Mesendoderm (in vitro differentiated cells): Measurements from ENCODE around the gene HUNK.
"Not testable (repeated sequence)": the region's sequence is repeated elsewhere in the genome, so short reads cannot be mapped to it uniquely, and the experiment has no call there.

ENCODE experiments used
- DNase-seq: peaks from one replicate; pipeline ENCODE4 v3.0.0; 2013
- H2AK5ac ChIP-seq: 2 replicates; pipeline ENCODE4 v1.6.1; 2013; ENCODE audit warnings: low read length, inconsistent platforms
- H2BK120ac ChIP-seq: 2 replicates; pipeline ENCODE4 v1.6.1; 2013; ENCODE audit warnings: low read depth, mild to moderate bottlenecking, low read length, moderate library complexity, mixed read lengths
- H2BK15ac ChIP-seq: replicated peaks from 2 replicates; pipeline ENCODE4 v1.6.1; 2013; ENCODE audit warnings: low read depth, mild to moderate bottlenecking, moderate library complexity
- H2BK5ac ChIP-seq: 2 replicates; pipeline ENCODE4 v1.6.1; 2013; ENCODE audit warnings: low read length, inconsistent platforms
- H3K18ac ChIP-seq: 2 replicates; pipeline ENCODE4 v1.6.1; 2013; ENCODE audit warnings: mild to moderate bottlenecking, low read length, mixed read lengths
- H3K23ac ChIP-seq: one replicate; pipeline ENCODE4 v1.6.1; 2013; ENCODE audit warnings: low read length
- H3K27ac ChIP-seq: 2 replicates; pipeline ENCODE4 v1.5.1; 2013; ENCODE audit warnings: low read depth, mild to moderate bottlenecking, inconsistent platforms, low read length, moderate library complexity
- H3K27me3 ChIP-seq: 2 replicates; pipeline ENCODE4 v1.6.1; 2013; ENCODE audit warnings: low read length, control low read depth, mild to moderate bottlenecking, inconsistent platforms; ENCODE audit not compliant: insufficient read depth, poor library complexity
- H3K36me3 ChIP-seq: 2 replicates; pipeline ENCODE4 v1.6.1; 2013; ENCODE audit warnings: low read length, inconsistent platforms; ENCODE audit not compliant: control insufficient read depth, insufficient read depth
- H3K4ac ChIP-seq: one replicate; pipeline ENCODE4 v1.6.1; 2013; ENCODE audit warnings: low read depth, mild to moderate bottlenecking, low read length, moderate library complexity
- H3K4me1 ChIP-seq: 2 replicates; pipeline ENCODE4 v1.6.1; 2013; ENCODE audit warnings: low read depth, low read length, inconsistent platforms; ENCODE audit not compliant: control insufficient read depth
- H3K4me2 ChIP-seq: 2 replicates; pipeline ENCODE4 v1.6.1; 2013; ENCODE audit warnings: low read length
- H3K4me3 ChIP-seq: 2 replicates; pipeline ENCODE4 v1.5.1; 2013; ENCODE audit warnings: mild to moderate bottlenecking, low read length
- H3K56ac ChIP-seq: one replicate; pipeline ENCODE4 v1.6.1; 2013; ENCODE audit warnings: low read length
- H3K79me1 ChIP-seq: 2 replicates; pipeline ENCODE4 v1.6.1; 2013; ENCODE audit warnings: low read length, inconsistent platforms
- H3K79me2 ChIP-seq: 2 replicates; pipeline ENCODE4 v1.6.1; 2013; ENCODE audit warnings: mild to moderate bottlenecking, low read length; ENCODE audit not compliant: control insufficient read depth, insufficient read depth
- H3K9ac ChIP-seq: 2 replicates; pipeline ENCODE4 v1.6.1; 2013; ENCODE audit warnings: low read length, inconsistent platforms
- H4K5ac ChIP-seq: one replicate; pipeline ENCODE4 v1.6.1; 2013; ENCODE audit warnings: low read length
- H4K8ac ChIP-seq: one replicate; pipeline ENCODE4 v1.6.1; 2013; ENCODE audit warnings: low read depth, mild to moderate bottlenecking, control low read depth, low read length, moderate library complexity
- WGBS: extraction: QIAGEN DNeasy Blood & Tissue Kit; methylation state at CpG from one replicate; pipeline ENCODE4 v1.1.7; 2013; ENCODE audit warnings: low lambda C conversion rate, missing lambda C conversion rate; ENCODE audit not compliant: insufficient coverage; ENCODE audit errors: extremely low coverage; 5-methylcytosine and 5-hydroxymethylcytosine counted together

HUNK gene

DNA sequence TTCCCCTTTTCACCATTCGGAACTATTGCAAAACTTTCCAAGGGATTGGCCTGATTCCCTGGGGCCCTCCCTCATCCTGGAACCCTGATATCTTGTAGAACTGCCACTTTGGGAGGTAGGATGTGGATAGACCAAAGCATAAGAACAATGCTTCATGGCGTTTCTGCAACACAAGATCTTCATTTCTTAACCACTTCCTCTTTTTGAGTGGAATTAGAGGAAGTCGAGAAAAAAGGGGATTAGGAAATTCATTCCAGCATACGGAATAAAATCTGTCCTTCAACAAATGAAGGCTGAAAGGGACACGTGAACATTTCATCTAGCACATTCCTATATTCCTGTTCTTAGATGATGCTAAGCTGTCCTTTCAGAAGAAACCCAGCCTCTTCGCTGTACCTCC, 149.3 kb downstream of the HUNK start:
- no peak for DNase-seq
- H3K27ac ChIP-seq = no peak overlapping the region
- no CpG with 5 or more reads among the region's 6 CpGs for WGBS

DNA sequence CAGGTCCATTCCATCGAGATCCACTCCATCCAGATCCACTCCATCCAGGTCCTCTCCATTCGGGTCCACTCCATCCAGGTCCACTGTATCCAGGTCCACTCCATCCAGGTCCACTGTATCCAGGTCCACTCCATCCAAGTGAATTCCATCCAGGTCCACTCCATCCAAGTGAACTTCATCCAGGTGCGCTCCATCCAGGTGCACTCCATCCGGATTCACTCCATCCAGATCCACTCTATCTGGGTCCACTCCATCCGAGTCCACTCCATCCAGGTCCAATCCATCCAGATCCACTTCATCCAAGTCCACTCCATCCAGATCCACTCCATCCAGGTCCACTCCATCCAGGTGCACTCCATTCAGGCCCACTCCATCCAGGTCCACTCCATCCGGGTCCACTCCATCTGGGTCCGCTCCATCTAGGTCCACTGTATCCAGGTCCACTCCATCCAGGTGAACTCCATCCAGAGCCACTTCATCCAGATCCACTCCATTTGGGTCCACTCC, 157.4 kb downstream of the HUNK start:
- Histone ChIP-seq H2BK5ac (no peak overlapping the region), H4K5ac (no peak overlapping the region), H3K36me3 (no peaks in the 10 kb centered on the region), H3K27ac (no peak overlapping the region), H3K23ac (no peak overlapping the region), H4K8ac (no peak overlapping the region), H3K18ac (no peak overlapping the region), H3K4me2 (no peak overlapping the region), H3K27me3 (no peaks in the 10 kb centered on the region), H2BK120ac (no peak overlapping the region), H3K4me3 (no peak overlapping the region), H2AK5ac (no peak overlapping the region), H3K79me1 (no peaks in the 10 kb centered on the region), H3K79me2 (no peaks in the 10 kb centered on the region), H2BK15ac (no peak overlapping the region), H3K9ac (no peak overlapping the region), H3K56ac (no peak overlapping the region), H3K4me1 (no peaks in the 10 kb centered on the region), H3K4ac (no peak overlapping the region)
- DNase-seq = no peak
- no CpG with 5 or more reads among the region's 7 CpGs for WGBS

More for the DNA sequence above, 149.3 kb downstream of the HUNK start:
- no peak overlapping the region for H4K5ac ChIP-seq
- H2BK120ac ChIP-seq = no peak overlapping the region
- H4K8ac ChIP-seq = no peak overlapping the region
- no peak overlapping the region for H3K4ac ChIP-seq
- H3K9ac ChIP-seq = no peak overlapping the region
- no peaks in the 10 kb centered on the region for H3K27me3 ChIP-seq
- H3K79me2 ChIP-seq = no peaks in the 10 kb centered on the region
- H2BK5ac ChIP-seq = no peak overlapping the region
- no peaks in the 10 kb centered on the region for H3K79me1 ChIP-seq
- no peak overlapping the region for H2AK5ac ChIP-seq
- no peak overlapping the region for H3K18ac ChIP-seq
- H3K56ac ChIP-seq = no peak overlapping the region
- no peak overlapping the region for H2BK15ac ChIP-seq
- no peaks in the 10 kb centered on the region for H3K4me1 ChIP-seq
- no peaks in the 10 kb centered on the region for H3K36me3 ChIP-seq
- no peak overlapping the region for H3K23ac ChIP-seq
- no peak overlapping the region for H3K4me3 ChIP-seq
- no peak overlapping the region for H3K4me2 ChIP-seq

- WGBS = no CpG with 5 or more reads among the region's 5 CpGs
- H2BK5ac ChIP-seq = no peak overlapping the region
- H4K8ac ChIP-seq = no peak overlapping the region
- H4K5ac ChIP-seq = no peak overlapping the region
- no peak overlapping the region for H2AK5ac ChIP-seq
- H3K4me3 ChIP-seq = no peak overlapping the region
- no peaks in the 10 kb centered on the region for H3K27me3 ChIP-seq
- no peaks in the 10 kb centered on the region for H3K36me3 ChIP-seq
- H3K4me2 ChIP-seq = no peak overlapping the region
- no peak overlapping the region for H2BK15ac ChIP-seq
- no peaks in the 10 kb centered on the region for H3K79me2 ChIP-seq
- no peak overlapping the region for H3K18ac ChIP-seq
- no peak for DNase-seq
- H3K27ac ChIP-seq = no peak overlapping the region
- H2BK120ac ChIP-seq = no peak overlapping the region
- no peak overlapping the region for H3K9ac ChIP-seq
- H3K4ac ChIP-seq = no peak overlapping the region
- H3K79me1 ChIP-seq = no peaks in the 10 kb centered on the region
- H3K56ac ChIP-seq = no peak overlapping the region
- H3K23ac ChIP-seq = no peak overlapping the region
- no peaks in the 10 kb centered on the region for H3K4me1 ChIP-seq
These were observed 162.0 kb downstream of the HUNK start for GRCh38 chr21:32034850-32035249.

DNA sequence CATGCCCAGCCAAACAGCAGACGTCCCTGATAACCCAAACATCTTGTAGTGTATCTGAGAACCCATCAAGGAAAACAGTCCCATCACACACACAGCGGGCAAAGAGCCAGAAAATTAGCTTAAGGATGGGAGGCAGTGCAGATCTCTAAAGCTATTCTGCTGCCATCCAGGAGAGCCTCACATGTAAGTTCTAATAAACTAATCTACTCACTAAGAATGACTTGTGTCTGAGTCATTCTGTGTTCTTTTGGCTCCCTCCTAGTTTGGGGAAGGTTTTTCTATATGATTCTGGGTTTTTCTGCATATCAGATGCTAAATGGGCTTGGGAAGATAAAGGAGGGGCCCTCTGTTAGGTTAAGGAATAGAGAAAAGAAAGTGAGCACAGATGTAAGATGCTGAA, 162.8 kb downstream of the HUNK start:
- Histone ChIP-seq H3K4me3 (no peak overlapping the region), H3K27ac (no peak overlapping the region), H3K56ac (no peak overlapping the region), H3K79me2 (no peaks in the 10 kb centered on the region), H3K18ac (no peak overlapping the region), H3K36me3 (no peaks in the 10 kb centered on the region), H3K23ac (no peak overlapping the region), H3K79me1 (no peaks in the 10 kb centered on the region), H2BK120ac (no peak overlapping the region), H2BK15ac (no peak overlapping the region), H3K4me1 (no peaks in the 10 kb centered on the region), H2BK5ac (no peak overlapping the region), H2AK5ac (no peak overlapping the region), H3K27me3 (no peaks in the 10 kb centered on the region), H3K9ac (no peak overlapping the region), H3K4me2 (no peak overlapping the region), H4K5ac (no peak overlapping the region), H3K4ac (no peak overlapping the region), H4K8ac (no peak overlapping the region)
- no CpG with 5 or more reads among the region's 2 CpGs for WGBS
- no peak for DNase-seq

GRCh38 chr21:32036756-32037155, 163.9 kb downstream of the HUNK start:
- Histone ChIP-seq H3K9ac (no peak overlapping the region), H4K8ac (no peak overlapping the region), H3K4ac (no peak overlapping the region), H3K79me2 (no peaks in the 10 kb centered on the region), H3K36me3 (no peaks in the 10 kb centered on the region), H3K23ac (no peak overlapping the region), H3K18ac (no peak overlapping the region), H2BK120ac (no peak overlapping the region), H3K27ac (no peak overlapping the region), H2BK5ac (no peak overlapping the region), H4K5ac (no peak overlapping the region), H3K56ac (no peak overlapping the region), H2BK15ac (no peak overlapping the region), H3K4me2 (no peak overlapping the region), H3K79me1 (no peaks in the 10 kb centered on the region), H3K4me3 (no peak overlapping the region), H3K27me3 (no peaks in the 10 kb centered on the region), H3K4me1 (no peaks in the 10 kb centered on the region), H2AK5ac (no peak overlapping the region)
- DNase-seq = no peak
- WGBS = no CpG with 5 or more reads among the region's 2 CpGs

GRCh38 chr21:32038751-32039150, 165.9 kb downstream of the HUNK start:
- H3K23ac ChIP-seq, H2BK120ac ChIP-seq, H2AK5ac ChIP-seq, H3K4me1 ChIP-seq, H3K36me3 ChIP-seq, H3K56ac ChIP-seq, DNase-seq, H3K18ac ChIP-seq, H4K5ac ChIP-seq, H3K4me3 ChIP-seq, H3K79me2 ChIP-seq, H3K4me2 ChIP-seq, H3K79me1 ChIP-seq, H3K9ac ChIP-seq, H2BK15ac ChIP-seq, H2BK5ac ChIP-seq, H3K4ac ChIP-seq, H4K8ac ChIP-seq, H3K27ac ChIP-seq, H3K27me3 ChIP-seq: not testable (repeated sequence)
- WGBS = no CpG with 5 or more reads among the region's 4 CpGs
